ENCODE data around the gene LAMB3. TPM values are rescaled to one million over a fixed set of nuclear protein-coding genes. Genes with fewer than 3 reads are reported as not detected.

The LAMB3 gene
- total RNA-seq, 1 donor from 2014 or later = 4.2 TPM

DNA sequence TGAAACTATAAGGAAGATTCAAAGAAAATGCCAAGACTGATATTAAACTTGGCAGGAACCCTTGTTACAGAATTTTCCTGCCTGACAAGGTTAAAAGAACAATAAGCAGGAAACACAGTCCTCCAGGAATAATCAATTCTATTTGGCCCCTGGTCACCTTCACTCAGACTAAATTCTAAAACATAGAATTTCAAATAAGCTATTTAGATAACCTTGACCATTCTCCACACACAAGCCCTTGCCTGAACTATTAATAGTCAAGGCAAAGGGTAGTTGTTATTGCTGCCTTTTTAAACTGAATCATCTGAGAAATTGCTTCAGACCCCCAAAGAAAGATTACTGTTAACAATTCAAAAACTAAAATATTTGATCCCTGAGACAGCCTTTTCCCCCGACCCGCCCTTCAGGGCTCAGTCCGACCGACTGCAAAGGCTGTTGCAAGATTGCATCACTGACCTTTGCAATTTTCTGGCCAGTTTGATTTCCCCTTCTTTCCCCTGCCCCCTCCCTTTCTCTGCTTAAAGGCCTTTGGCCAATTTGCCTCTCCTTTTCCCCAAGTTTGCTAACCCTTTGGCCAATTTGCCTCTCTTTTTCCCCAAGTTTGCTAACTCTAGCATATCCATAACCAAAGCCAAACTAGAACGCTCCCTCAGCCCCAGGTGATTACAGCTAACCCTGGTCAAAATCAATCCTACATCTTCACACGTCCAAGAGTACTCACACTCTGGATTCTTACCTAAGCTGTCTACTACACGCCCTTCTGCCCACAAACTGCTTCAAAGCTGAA lies 21.6 kb upstream of the LAMB3 start:
- H3K27ac Mint-ChIP-seq (ENCODE audit: unreplicated experiment) = peak overlapping the region; percentile 92
- H3K4me1 ChIP-seq (ENCODE audit: insufficient read depth, low read length) = peaks cover 13% of the 10 kb centered on the region
- H2AFZ ChIP-seq (ENCODE audit: low read depth, low read length) = no peak overlapping the region
- no peak overlapping the region for H3K27ac ChIP-seq (ENCODE audit: low read depth, low read length)
- peaks cover 25% of the 10 kb centered on the region for H3K4me1 Mint-ChIP-seq (ENCODE audit: low read depth, unreplicated experiment)
- no peak for DNase-seq (ENCODE audit: low read depth)
- peaks cover 1% of the 10 kb centered on the region for H3K9me3 Mint-ChIP-seq (ENCODE audit: unreplicated experiment)
- H3K36me3 ChIP-seq (ENCODE audit: insufficient read depth, low read length) = no peaks in the 10 kb centered on the region
- H3K4me3 Mint-ChIP-seq (ENCODE audit: unreplicated experiment) = peak overlapping the region; percentile 10
- no peaks in the 10 kb centered on the region for H3K79me2 ChIP-seq (ENCODE audit: insufficient read depth, low read length)
- no peak overlapping the region for H3K9ac ChIP-seq (ENCODE audit: low read length)
- peaks cover 46% of the 10 kb centered on the region for H3K27me3 ChIP-seq (ENCODE audit: insufficient read depth, low read length)
- H3K4me3 ChIP-seq (ENCODE audit: insufficient read depth, low read depth, low read length) = no peak overlapping the region
- peaks cover 47% of the 10 kb centered on the region for H3K27me3 Mint-ChIP-seq (ENCODE audit: low read depth, unreplicated experiment)
- no peak for FAIRE-seq
- H3K36me3 Mint-ChIP-seq (ENCODE audit: low read depth, unreplicated experiment) = peaks cover 2% of the 10 kb centered on the region
- no peaks in the 10 kb centered on the region for H3K9me3 ChIP-seq (ENCODE audit: insufficient read depth, low read depth, low read length)
- TF ChIP-seq CTCF (IDR thresholded peaks at IDR 0.05; ENCODE audit: insufficient read depth, low read depth, low read length) (no peak), EZH2 (IDR thresholded peaks at IDR 0.05; ENCODE audit: insufficient read depth, low read length) (no peak)
- H4K20me1 ChIP-seq (ENCODE audit: insufficient read depth, low read length) = no peaks in the 10 kb centered on the region
- H3K4me2 ChIP-seq (ENCODE audit: low read length) = no peak overlapping the region

DNA sequence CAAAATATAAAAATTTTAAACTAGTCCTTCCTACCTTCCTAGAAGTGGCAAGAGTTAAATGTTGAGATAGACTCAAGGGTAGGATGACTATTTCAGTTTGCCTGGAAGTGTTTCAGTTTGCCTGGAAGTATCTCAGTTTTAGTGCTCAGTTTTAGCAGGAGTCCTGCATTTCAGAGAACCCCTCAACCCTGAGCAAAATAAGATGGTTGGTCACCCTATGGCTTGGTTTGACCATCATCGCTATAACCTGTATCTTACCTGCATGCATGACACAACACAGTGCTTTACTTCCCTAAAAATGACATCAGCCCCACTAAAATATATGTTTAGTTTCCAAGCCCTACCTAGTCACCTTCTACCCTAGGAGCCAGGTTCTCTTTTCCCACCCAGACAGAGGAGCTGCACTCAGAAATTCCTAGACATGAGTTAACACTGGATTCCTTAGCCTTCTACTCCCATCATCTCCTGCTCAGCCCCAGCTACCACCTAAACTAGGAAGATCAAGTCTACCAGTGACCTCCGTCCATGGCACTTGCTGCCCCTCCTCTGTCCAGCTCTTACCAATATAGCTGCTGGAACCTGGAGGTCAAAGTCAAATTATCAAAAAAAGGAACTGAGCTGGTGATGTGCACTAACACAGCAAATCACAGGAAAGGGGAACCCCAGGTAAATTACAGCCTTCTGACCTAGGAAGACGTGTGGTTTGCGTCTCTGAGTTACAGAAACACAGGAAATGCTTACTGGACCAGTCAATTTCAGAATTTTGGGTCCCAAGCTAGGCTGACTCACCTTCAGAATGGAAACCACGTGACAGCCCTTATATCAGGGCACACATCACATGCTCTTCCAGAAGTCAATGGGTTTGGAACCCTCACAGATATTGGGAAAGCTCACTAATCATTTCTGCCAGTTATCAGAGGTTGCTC lies 20.7 kb upstream of the LAMB3 start:
- peaks cover 1% of the 10 kb centered on the region for H3K9me3 Mint-ChIP-seq (ENCODE audit: unreplicated experiment)
- peaks cover 40% of the 10 kb centered on the region for H3K27me3 ChIP-seq (ENCODE audit: insufficient read depth, low read length)
- H3K79me2 ChIP-seq (ENCODE audit: insufficient read depth, low read length) = no peaks in the 10 kb centered on the region
- no peak overlapping the region for H2AFZ ChIP-seq (ENCODE audit: low read depth, low read length)
- H3K36me3 ChIP-seq (ENCODE audit: insufficient read depth, low read length) = no peaks in the 10 kb centered on the region
- FAIRE-seq (no peak), DNase-seq (ENCODE audit: low read depth) (no peak)
- no peak overlapping the region for H3K4me3 Mint-ChIP-seq (ENCODE audit: unreplicated experiment)
- H3K4me1 ChIP-seq (ENCODE audit: insufficient read depth, low read length) = peaks cover 13% of the 10 kb centered on the region
- no peak overlapping the region for H3K4me3 ChIP-seq (ENCODE audit: insufficient read depth, low read depth, low read length)
- peaks cover 2% of the 10 kb centered on the region for H3K36me3 Mint-ChIP-seq (ENCODE audit: low read depth, unreplicated experiment)
- H3K27ac Mint-ChIP-seq (ENCODE audit: unreplicated experiment) = peak overlapping the region; percentile 92
- peaks cover 25% of the 10 kb centered on the region for H3K4me1 Mint-ChIP-seq (ENCODE audit: low read depth, unreplicated experiment)
- peaks cover 45% of the 10 kb centered on the region for H3K27me3 Mint-ChIP-seq (ENCODE audit: low read depth, unreplicated experiment)
- no peak overlapping the region for H3K9ac ChIP-seq (ENCODE audit: low read length)
- no peaks in the 10 kb centered on the region for H3K9me3 ChIP-seq (ENCODE audit: insufficient read depth, low read depth, low read length)
- H3K4me2 ChIP-seq (ENCODE audit: low read length) = no peak overlapping the region
- no peak for TF ChIP-seq CTCF (IDR thresholded peaks at IDR 0.05; ENCODE audit: insufficient read depth, low read depth, low read length)
- TF ChIP-seq EZH2 (IDR thresholded peaks at IDR 0.05; ENCODE audit: insufficient read depth, low read length) = no peak
- no peak overlapping the region for H3K27ac ChIP-seq (ENCODE audit: low read depth, low read length)
- H4K20me1 ChIP-seq (ENCODE audit: insufficient read depth, low read length) = no peaks in the 10 kb centered on the region

Data from astrocyte (in vitro differentiated cells and primary cell).